ES-I3 (cell line): ENCODE measurements around the gene RBM38.

Source experiments
- H3K36me3 ChIP-seq: 2 replicates; pipeline ENCODE4 v1.6.1; 2013; ENCODE audit warnings: mild to moderate bottlenecking, low read length, control low read depth, moderate library complexity; ENCODE audit not compliant: insufficient read depth
- H3K4me1 ChIP-seq: 2 replicates; pipeline ENCODE4 v1.6.1; 2013; ENCODE audit warnings: mild to moderate bottlenecking, control low read depth, low read length; ENCODE audit not compliant: insufficient read depth
- H3K9ac ChIP-seq: 2 replicates; pipeline ENCODE4 v1.6.1; 2013; ENCODE audit warnings: low read depth, mild to moderate bottlenecking, low read length, moderate library complexity
- H3K9me3 ChIP-seq: 2 replicates; pipeline ENCODE4 v1.6.1; 2013; ENCODE audit warnings: mild to moderate bottlenecking, low read length, moderate library complexity; ENCODE audit not compliant: control insufficient read depth, insufficient read depth

The RBM38 gene

GRCh38 chr20:57400821-57401564 lies 9.8 kb downstream of the RBM38 start:
- Histone ChIP-seq H3K9me3 (no peaks in the 10 kb centered on the region), H3K9ac (no peak overlapping the region), H3K36me3 (peaks cover 16% of the 10 kb centered on the region), H3K4me1 (peaks cover 3% of the 10 kb centered on the region; the same call in 1 of the 2 replicates)

- Histone ChIP-seq H3K36me3 (peaks cover 15% of the 10 kb centered on the region), H3K4me1 (no peaks in the 10 kb centered on the region; the same call in 1 of the 2 replicates), H3K9ac (no peak overlapping the region), H3K9me3 (no peaks in the 10 kb centered on the region)
Observed at GRCh38 chr20:57401565-57401918, 10.3 kb downstream of the RBM38 start.

- Histone ChIP-seq H3K36me3 (peaks cover 8% of the 10 kb centered on the region), H3K9ac (no peak overlapping the region), H3K4me1 (no peaks in the 10 kb centered on the region; the same call in 1 of the 2 replicates), H3K9me3 (no peaks in the 10 kb centered on the region)
Observed at GRCh38 chr20:57402206-57403125, 11.3 kb downstream of the RBM38 start.

- Histone ChIP-seq H3K9ac (no peak overlapping the region), H3K36me3 (peaks cover 7% of the 10 kb centered on the region), H3K9me3 (no peaks in the 10 kb centered on the region), H3K4me1 (no peaks in the 10 kb centered on the region; the same call in 1 of the 2 replicates)
Observed at GRCh38 chr20:57403216-57403615, 12.0 kb downstream of the RBM38 start.

GRCh38 chr20:57404006-57404405 lies 12.8 kb downstream of the RBM38 start:
- Histone ChIP-seq H3K9me3 (no peaks in the 10 kb centered on the region), H3K36me3 (peaks cover 11% of the 10 kb centered on the region), H3K9ac (no peak overlapping the region), H3K4me1 (no peaks in the 10 kb centered on the region)

GRCh38 chr20:57404419-57405072 lies 13.3 kb downstream of the RBM38 start:
- Histone ChIP-seq H3K4me1 (no peaks in the 10 kb centered on the region), H3K36me3 (peaks cover 11% of the 10 kb centered on the region), H3K9ac (no peak overlapping the region), H3K9me3 (no peaks in the 10 kb centered on the region)

- no peak overlapping the region for H3K9ac ChIP-seq
- peaks cover 11% of the 10 kb centered on the region for H3K36me3 ChIP-seq
- no peaks in the 10 kb centered on the region; the same call in 1 of the 2 replicates for H3K4me1 ChIP-seq
- H3K9me3 ChIP-seq, result no peaks in the 10 kb centered on the region
Observed at GRCh38 chr20:57405236-57406016, 14.2 kb downstream of the RBM38 start.

GRCh38 chr20:57407541-57407956 lies 16.4 kb downstream of the RBM38 start:
- Histone ChIP-seq H3K9me3 (no peaks in the 10 kb centered on the region), H3K4me1 (no peaks in the 10 kb centered on the region; the same call in 1 of the 2 replicates), H3K9ac (no peak overlapping the region), H3K36me3 (peaks cover 8% of the 10 kb centered on the region)

- H3K4me1 ChIP-seq, result no peaks in the 10 kb centered on the region; the same call in 1 of the 2 replicates
- H3K36me3 ChIP-seq, result peaks cover 8% of the 10 kb centered on the region
- H3K9ac ChIP-seq, result no peak overlapping the region
- no peaks in the 10 kb centered on the region for H3K9me3 ChIP-seq
Observed at GRCh38 chr20:57408131-57408530, 16.9 kb downstream of the RBM38 start.

GRCh38 chr20:57408536-57409233 lies 17.5 kb downstream of the RBM38 start:
- Histone ChIP-seq H3K4me1 (no peaks in the 10 kb centered on the region; the same call in 1 of the 2 replicates), H3K9me3 (no peaks in the 10 kb centered on the region), H3K36me3 (peaks cover 8% of the 10 kb centered on the region), H3K9ac (no peak overlapping the region)

GRCh38 chr20:57409316-57409671 lies 18.1 kb downstream of the RBM38 start:
- Histone ChIP-seq H3K36me3 (peaks cover 8% of the 10 kb centered on the region; the same call in 1 of the 2 replicates), H3K9ac (no peak overlapping the region), H3K4me1 (no peaks in the 10 kb centered on the region; the same call in 1 of the 2 replicates), H3K9me3 (no peaks in the 10 kb centered on the region)

GRCh38 chr20:57409672-57410397 lies 18.6 kb downstream of the RBM38 start:
- Histone ChIP-seq H3K9ac (no peak overlapping the region), H3K9me3 (no peaks in the 10 kb centered on the region), H3K36me3 (peaks cover 8% of the 10 kb centered on the region; the same call in 1 of the 2 replicates), H3K4me1 (no peaks in the 10 kb centered on the region; the same call in 1 of the 2 replicates)
